Activated T-cell treated with anti-CD3 and anti-CD28 coated beads, Interleukin-2, amount 50 U/mL, for 72 hours (primary cell): ENCODE data around the gene ZNF521. TPM values are rescaled to one million over a fixed set of nuclear protein-coding genes. Genes with fewer than 3 reads are reported as not detected.

Experiments
- ATAC-seq, 2 donors: fragments of 150-1000 bp; cut with Tn5 transposase; replicated peaks in 1 of 2; 2 replicates each; pipeline ENCODE4 v1.10.0; 2021; ENCODE audit warnings: moderate library complexity in 2 of 2, mild to moderate bottlenecking in 1 of 2
- DNase-seq, 2 donors: peaks; one replicate each; pipeline ENCODE4 v3.0.0; 2021 to 2022; ENCODE audit warnings: mixed read lengths in 1 of 2
- H3K27ac Mint-ChIP-seq: one replicate; pipeline ENCODE4 v1.8.0; 2022; ENCODE audit warnings: mild to moderate bottlenecking, moderate library complexity, mixed read lengths
- H3K27me3 Mint-ChIP-seq: one replicate; pipeline ENCODE4 v1.8.0; 2022; ENCODE audit warnings: low read depth, mixed read lengths
- H3K36me3 Mint-ChIP-seq, 2 donors: one replicate each; pipeline ENCODE4 v1.8.0; 2022; ENCODE audit warnings: mixed read lengths in 2 of 2, mild to moderate bottlenecking in 1 of 2; ENCODE audit not compliant: insufficient read depth in 2 of 2
- H3K4me1 Mint-ChIP-seq: one replicate; pipeline ENCODE4 v1.8.0; 2022; ENCODE audit warnings: low read depth, mixed read lengths
- H3K4me3 Mint-ChIP-seq, 2 donors: one replicate each; pipeline ENCODE4 v1.8.0; 2022; ENCODE audit warnings: mild to moderate bottlenecking in 2 of 2, mixed read lengths in 2 of 2, moderate library complexity in 2 of 2
- H3K9me3 Mint-ChIP-seq, 2 donors: one replicate each; pipeline ENCODE4 v1.8.0; 2022; ENCODE audit warnings: mixed read lengths in 2 of 2
- total RNA-seq, 2 donors: library from RNA; stranded (reverse); gene quantifications; one replicate each; pipeline ENCODE4 v1.2.3, GENCODE V29; 2022

Gene ZNF521
- total RNA-seq, 2 donors from 2014 or later: not detected

- Mint-ChIP-seq H3K27ac (no peak overlapping the region), H3K36me3 (no peaks in the 10 kb centered on the region), H3K4me3 (no peak overlapping the region), H3K9me3 (no peaks in the 10 kb centered on the region), H3K4me1 (no peaks in the 10 kb centered on the region), H3K27me3 (no peaks in the 10 kb centered on the region)
- ATAC-seq: no peak
- no peak for DNase-seq
Measured at GRCh38 chr18:25247725-25248124, 104.2 kb downstream of the ZNF521 start.

GRCh38 chr18:25244924-25245698 is 106.9 kb downstream of the ZNF521 start:
- Mint-ChIP-seq H3K4me1 (no peaks in the 10 kb centered on the region), H3K9me3 (no peaks in the 10 kb centered on the region), H3K27me3 (no peaks in the 10 kb centered on the region), H3K36me3 (no peaks in the 10 kb centered on the region), H3K27ac (no peak overlapping the region), H3K4me3 (no peak overlapping the region)
- no peak for DNase-seq
- no peak for ATAC-seq

- no peak overlapping the region for H3K27ac Mint-ChIP-seq
- H3K9me3 Mint-ChIP-seq: no peaks in the 10 kb centered on the region
- no peaks in the 10 kb centered on the region for H3K36me3 Mint-ChIP-seq
- DNase-seq (no peak), ATAC-seq (no peak)
- no peak overlapping the region for H3K4me3 Mint-ChIP-seq
- H3K4me1 Mint-ChIP-seq: no peaks in the 10 kb centered on the region
- no peaks in the 10 kb centered on the region for H3K27me3 Mint-ChIP-seq
Measured at GRCh38 chr18:25244170-25244569, 107.8 kb downstream of the ZNF521 start.

- H3K27me3 Mint-ChIP-seq: no peaks in the 10 kb centered on the region
- no peak for DNase-seq
Measured at GRCh38 chr18:25243754-25244153, 108.2 kb downstream of the ZNF521 start.

GRCh38 chr18:25243257-25243656 is 108.7 kb downstream of the ZNF521 start:
- no peak for DNase-seq
- H3K27ac Mint-ChIP-seq: no peak overlapping the region
- ATAC-seq: no peak
- H3K4me3 Mint-ChIP-seq: no peak overlapping the region
- no peaks in the 10 kb centered on the region for H3K27me3 Mint-ChIP-seq
- no peaks in the 10 kb centered on the region for H3K36me3 Mint-ChIP-seq
- no peaks in the 10 kb centered on the region for H3K4me1 Mint-ChIP-seq
- H3K9me3 Mint-ChIP-seq: no peaks in the 10 kb centered on the region

More at GRCh38 chr18:25243754-25244153, 108.2 kb downstream of the ZNF521 start:
- no peaks in the 10 kb centered on the region for H3K36me3 Mint-ChIP-seq
- no peaks in the 10 kb centered on the region for H3K9me3 Mint-ChIP-seq
- H3K27ac Mint-ChIP-seq: no peak overlapping the region
- H3K4me3 Mint-ChIP-seq: no peak overlapping the region
- no peaks in the 10 kb centered on the region for H3K4me1 Mint-ChIP-seq
- no peak for ATAC-seq

- H3K4me3 Mint-ChIP-seq: no peak overlapping the region
Measured at GRCh38 chr18:25240420-25240770, 111.6 kb downstream of the ZNF521 start.

GRCh38 chr18:25239581-25240419 is 112.2 kb downstream of the ZNF521 start:
- ATAC-seq (peak in 1 of 2 donors; percentile 38), DNase-seq (no peak)
- Mint-ChIP-seq H3K4me3 (no peak overlapping the region), H3K27ac (no peak overlapping the region), H3K9me3 (no peaks in the 10 kb centered on the region), H3K27me3 (no peaks in the 10 kb centered on the region), H3K36me3 (no peaks in the 10 kb centered on the region), H3K4me1 (no peaks in the 10 kb centered on the region)

More at GRCh38 chr18:25240420-25240770, 111.6 kb downstream of the ZNF521 start:
- Mint-ChIP-seq H3K27ac (no peak overlapping the region), H3K9me3 (no peaks in the 10 kb centered on the region), H3K27me3 (no peaks in the 10 kb centered on the region), H3K4me1 (no peaks in the 10 kb centered on the region), H3K36me3 (no peaks in the 10 kb centered on the region)
- no peak for DNase-seq
- no peak for ATAC-seq

- no peaks in the 10 kb centered on the region for H3K9me3 Mint-ChIP-seq
- ATAC-seq: no peak
- DNase-seq: no peak
- no peaks in the 10 kb centered on the region for H3K36me3 Mint-ChIP-seq
- H3K27me3 Mint-ChIP-seq: no peaks in the 10 kb centered on the region
- no peak overlapping the region for H3K27ac Mint-ChIP-seq
- no peaks in the 10 kb centered on the region for H3K4me1 Mint-ChIP-seq
- H3K4me3 Mint-ChIP-seq: no peak overlapping the region
Measured at GRCh38 chr18:25239151-25239550, 112.8 kb downstream of the ZNF521 start.

GRCh38 chr18:25237571-25238267 is 114.2 kb downstream of the ZNF521 start:
- no peak overlapping the region for H3K27ac Mint-ChIP-seq
- DNase-seq (no peak), ATAC-seq (no peak)
- no peaks in the 10 kb centered on the region for H3K36me3 Mint-ChIP-seq
- H3K27me3 Mint-ChIP-seq: no peaks in the 10 kb centered on the region
- H3K4me3 Mint-ChIP-seq: no peak overlapping the region
- no peaks in the 10 kb centered on the region for H3K4me1 Mint-ChIP-seq
- H3K9me3 Mint-ChIP-seq: no peaks in the 10 kb centered on the region

GRCh38 chr18:25236736-25237135 is 115.2 kb downstream of the ZNF521 start:
- H3K36me3 Mint-ChIP-seq: no peaks in the 10 kb centered on the region
- ATAC-seq: no peak
- no peaks in the 10 kb centered on the region for H3K9me3 Mint-ChIP-seq
- H3K4me1 Mint-ChIP-seq: no peaks in the 10 kb centered on the region
- no peak for DNase-seq
- H3K27me3 Mint-ChIP-seq: no peaks in the 10 kb centered on the region
- H3K4me3 Mint-ChIP-seq: no peak overlapping the region
- no peak overlapping the region for H3K27ac Mint-ChIP-seq

- ATAC-seq (no peak), DNase-seq (no peak)
- H3K9me3 Mint-ChIP-seq: no peaks in the 10 kb centered on the region
- no peaks in the 10 kb centered on the region for H3K4me1 Mint-ChIP-seq
- peaks cover 7% of the 10 kb centered on the region for H3K27me3 Mint-ChIP-seq
- H3K4me3 Mint-ChIP-seq: no peak overlapping the region
- no peak overlapping the region for H3K27ac Mint-ChIP-seq
- H3K36me3 Mint-ChIP-seq: no peaks in the 10 kb centered on the region
Measured at GRCh38 chr18:25235401-25236042, 116.4 kb downstream of the ZNF521 start.

GRCh38 chr18:25234740-25235345 is 117.1 kb downstream of the ZNF521 start:
- ATAC-seq: no peak
- no peaks in the 10 kb centered on the region for H3K36me3 Mint-ChIP-seq

More at GRCh38 chr18:25234740-25235345, 117.1 kb downstream of the ZNF521 start:
- Mint-ChIP-seq H3K4me1 (no peaks in the 10 kb centered on the region), H3K9me3 (no peaks in the 10 kb centered on the region), H3K4me3 (no peak overlapping the region), H3K27ac (no peak overlapping the region), H3K27me3 (peaks cover 7% of the 10 kb centered on the region)
- DNase-seq: no peak
